ENCODE measurements around the gene TDRD3.

TDRD3 gene

GRCh38 chr13:60448907-60449510 lies 52.0 kb downstream of the TDRD3 start:
- peak; percentile 13 for DNase-seq (ENCODE audit: insufficient read length, low spot score)
- FAIRE-seq: no peak

DNA sequence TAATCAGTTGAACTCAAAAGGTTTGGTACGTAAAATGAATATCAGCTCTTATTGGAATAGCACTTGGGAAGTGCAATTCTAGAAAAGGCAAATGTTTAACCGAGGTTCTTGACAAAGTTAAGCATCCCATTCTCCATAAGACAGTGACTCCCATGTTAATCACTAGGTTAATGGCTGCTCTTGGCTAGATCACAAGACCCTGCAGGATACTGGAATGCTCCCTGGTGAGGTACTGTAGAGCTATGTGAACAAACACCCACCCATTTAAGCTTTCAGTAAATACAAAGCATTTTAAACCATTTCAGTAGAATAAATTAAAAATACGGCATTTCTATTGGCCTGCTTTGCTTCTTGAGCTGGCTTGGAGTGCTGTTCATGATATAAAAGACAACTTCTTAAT lies 56.5 kb downstream of the TDRD3 start:
- DNase-seq (ENCODE audit: insufficient read length, low spot score): no peak
- no peak for FAIRE-seq

- FAIRE-seq (no peak), DNase-seq (ENCODE audit: insufficient read length, low spot score) (no peak)
Measured at GRCh38 chr13:60454425-60454824, 57.4 kb downstream of the TDRD3 start.

DNA sequence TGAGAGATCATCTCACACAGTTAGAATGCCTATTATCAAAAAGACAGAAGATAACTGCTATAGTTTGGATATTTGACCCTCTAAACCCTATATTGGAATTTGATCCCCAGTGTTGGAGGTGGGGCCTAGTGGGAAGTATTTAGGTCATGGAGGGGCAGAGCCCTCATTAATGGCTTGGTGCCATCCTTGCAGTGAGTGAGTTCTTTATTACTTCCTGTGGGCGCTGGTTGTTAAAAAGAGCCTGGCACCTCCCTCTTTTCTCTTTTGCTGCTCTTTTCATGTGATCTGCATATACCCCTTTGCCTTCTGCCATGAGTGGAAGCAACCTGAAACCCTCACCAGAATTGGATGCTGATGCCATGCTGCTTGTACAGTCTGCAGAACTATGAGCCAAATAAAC lies 66.8 kb downstream of the TDRD3 start:
- DNase-seq (ENCODE audit: insufficient read length, low spot score) (no peak), FAIRE-seq (no peak)

DNA sequence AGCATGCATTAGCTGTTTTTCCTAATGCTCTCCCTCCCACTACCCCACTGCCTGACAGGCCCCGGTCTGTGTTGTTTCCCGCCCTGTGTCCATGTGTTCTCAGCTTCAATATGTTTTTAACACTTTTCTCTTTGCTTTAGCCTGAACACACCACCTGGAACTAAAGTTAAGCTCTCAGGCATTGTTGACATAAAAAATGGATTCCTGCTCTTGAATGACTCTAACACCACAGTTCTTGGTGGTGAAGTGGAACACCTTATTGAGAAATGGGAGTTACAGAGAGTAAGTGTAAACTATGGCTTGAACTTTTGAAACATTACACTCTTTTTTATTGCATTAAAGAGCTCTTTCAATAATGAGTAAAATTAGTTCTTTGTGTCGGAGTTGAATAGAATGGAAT lies 70.1 kb downstream of the TDRD3 start:
- no peak for FAIRE-seq

DNA sequence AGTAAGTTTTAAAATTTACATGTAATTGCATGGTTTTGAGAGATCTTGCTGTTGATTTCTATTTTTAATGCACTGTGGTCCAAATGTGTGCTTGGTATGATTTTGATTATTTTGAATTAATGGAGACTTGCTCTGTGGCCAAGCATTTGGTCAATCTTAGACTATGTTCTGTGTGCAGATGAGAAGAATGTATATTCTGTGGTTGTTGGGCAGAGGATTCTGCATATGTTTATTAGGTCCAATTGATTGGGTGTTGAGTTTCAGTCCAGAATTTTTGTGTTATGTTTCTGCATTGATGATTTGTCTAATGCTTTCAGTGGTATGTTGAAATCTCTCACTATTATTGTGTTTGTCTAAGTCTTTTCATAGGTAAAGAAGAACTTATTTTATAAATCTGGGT lies 82.3 kb downstream of the TDRD3 start:
- FAIRE-seq (no peak), DNase-seq (ENCODE audit: insufficient read length, low spot score) (no peak)

More for the DNA sequence above, 70.1 kb downstream of the TDRD3 start:
- DNase-seq (ENCODE audit: insufficient read length, low spot score): no peak

DNA sequence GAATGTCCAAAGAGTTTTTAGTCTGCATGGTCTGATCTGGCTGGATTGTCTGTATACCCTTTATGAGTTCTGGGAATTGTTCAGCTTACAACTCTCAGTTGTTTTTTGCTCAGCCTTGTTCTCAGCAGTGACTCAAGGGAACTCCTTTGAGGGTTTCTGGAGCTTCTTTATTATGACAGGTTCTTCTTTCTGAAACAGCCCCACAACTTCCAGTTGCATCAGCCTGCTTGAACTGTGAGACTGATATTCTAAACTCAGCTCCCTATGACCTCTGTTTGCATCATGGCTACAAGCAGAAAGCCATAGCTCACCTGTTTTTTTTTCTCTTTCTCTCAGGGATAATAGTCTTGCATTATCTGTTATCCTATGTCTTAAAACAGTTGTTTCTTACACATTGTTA lies 85.0 kb downstream of the TDRD3 start:
- FAIRE-seq (no peak), DNase-seq (ENCODE audit: insufficient read length, low spot score) (no peak)

DNA sequence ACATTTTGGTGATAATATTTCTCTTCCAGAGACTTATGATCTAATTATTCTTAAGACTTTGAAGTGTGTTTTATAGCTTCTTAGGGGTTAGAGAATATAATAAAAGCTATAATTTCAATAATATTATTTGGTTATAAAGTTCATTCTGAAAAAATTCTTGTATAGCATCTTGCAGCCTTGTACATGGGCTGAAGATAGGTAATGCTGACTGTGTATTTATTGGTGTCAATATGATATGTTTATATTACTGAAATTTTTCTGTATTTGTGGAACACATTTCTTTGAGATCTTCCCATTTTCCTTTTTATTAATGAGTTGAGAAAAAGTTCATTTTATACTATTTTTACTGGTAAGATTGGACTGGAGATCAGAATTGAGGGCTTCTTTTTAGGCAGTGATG lies 87.8 kb downstream of the TDRD3 start:
- DNase-seq (ENCODE audit: insufficient read length, low spot score): no peak
- FAIRE-seq: no peak

- DNase-seq (ENCODE audit: insufficient read length, low spot score): no peak
- FAIRE-seq: no peak
Measured at GRCh38 chr13:60491531-60491930, 94.5 kb downstream of the TDRD3 start.

DNA sequence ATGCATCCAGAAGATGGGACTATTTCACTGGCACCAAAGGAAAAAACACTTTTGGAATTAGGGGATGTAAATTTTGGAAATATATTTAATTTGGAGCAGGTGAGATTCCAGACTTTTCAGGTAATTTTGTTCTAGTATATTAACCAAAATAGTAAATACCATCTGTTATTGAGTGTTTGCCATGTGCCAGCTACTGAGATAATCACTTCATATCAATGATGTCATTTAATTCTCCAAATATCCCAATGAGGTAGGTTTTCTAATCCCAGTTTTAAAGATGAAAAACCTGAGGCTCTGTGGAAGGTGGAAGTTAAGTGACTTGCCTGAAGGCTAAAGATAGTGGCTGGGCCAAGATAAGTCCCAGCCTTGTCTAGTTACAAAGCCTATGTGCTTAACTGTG lies 95.2 kb downstream of the TDRD3 start:
- FAIRE-seq (no peak), DNase-seq (ENCODE audit: insufficient read length, low spot score) (no peak)

- FAIRE-seq (no peak), DNase-seq (ENCODE audit: insufficient read length, low spot score) (no peak)
Measured at GRCh38 chr13:60494296-60494695, 97.3 kb downstream of the TDRD3 start.

DNA sequence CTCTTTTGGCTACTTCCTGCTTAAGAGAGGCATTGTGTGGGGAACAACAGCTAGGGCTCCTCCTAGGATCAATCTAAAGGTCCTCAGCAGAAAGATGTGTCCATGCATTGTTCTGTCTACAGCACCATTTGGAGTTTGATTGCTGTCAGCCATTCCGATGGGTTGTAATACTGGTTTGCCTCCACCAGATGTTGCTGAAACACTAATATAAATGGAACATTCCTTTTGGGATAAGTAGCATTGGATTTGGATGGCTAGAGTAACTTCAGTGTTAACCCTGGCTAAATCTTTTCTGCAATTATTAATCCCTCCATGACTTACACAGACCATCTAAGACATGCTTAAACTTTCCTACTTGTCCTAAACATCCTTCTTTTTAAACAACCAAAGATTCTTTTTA lies 104.2 kb downstream of the TDRD3 start:
- FAIRE-seq (no peak), DNase-seq (ENCODE audit: insufficient read length, low spot score) (no peak)

- no peak for FAIRE-seq
- DNase-seq (ENCODE audit: insufficient read length, low spot score): no peak
Measured at GRCh38 chr13:60509601-60510386, 112.8 kb downstream of the TDRD3 start.

GRCh38 chr13:60511637-60512036 lies 114.6 kb downstream of the TDRD3 start:
- FAIRE-seq: no peak
- DNase-seq (ENCODE audit: insufficient read length, low spot score): no peak

- DNase-seq (ENCODE audit: insufficient read length, low spot score) (no peak), FAIRE-seq (no peak)
Measured at GRCh38 chr13:60514891-60515290, 117.9 kb downstream of the TDRD3 start.

DNA sequence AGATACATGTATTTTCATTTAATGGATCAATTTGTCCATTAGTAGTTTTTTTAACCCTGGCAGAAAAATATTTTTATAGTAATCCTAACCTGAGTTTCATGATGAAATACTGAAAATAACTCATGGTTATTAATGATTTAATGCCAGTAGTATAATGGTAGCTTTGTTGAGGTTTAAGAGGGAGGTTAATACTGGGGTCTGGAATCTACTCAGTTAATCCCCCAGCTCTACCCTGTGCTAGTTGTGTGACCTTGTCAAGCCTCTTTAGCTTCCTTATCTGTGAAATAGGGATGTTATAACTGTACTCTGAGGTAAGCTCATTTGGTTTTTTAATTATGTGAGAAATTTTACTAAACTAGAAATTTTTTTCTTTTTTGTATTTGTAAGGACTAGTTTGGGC lies 122.5 kb downstream of the TDRD3 start:
- FAIRE-seq (no peak), DNase-seq (ENCODE audit: insufficient read length, low spot score) (no peak)

DNA sequence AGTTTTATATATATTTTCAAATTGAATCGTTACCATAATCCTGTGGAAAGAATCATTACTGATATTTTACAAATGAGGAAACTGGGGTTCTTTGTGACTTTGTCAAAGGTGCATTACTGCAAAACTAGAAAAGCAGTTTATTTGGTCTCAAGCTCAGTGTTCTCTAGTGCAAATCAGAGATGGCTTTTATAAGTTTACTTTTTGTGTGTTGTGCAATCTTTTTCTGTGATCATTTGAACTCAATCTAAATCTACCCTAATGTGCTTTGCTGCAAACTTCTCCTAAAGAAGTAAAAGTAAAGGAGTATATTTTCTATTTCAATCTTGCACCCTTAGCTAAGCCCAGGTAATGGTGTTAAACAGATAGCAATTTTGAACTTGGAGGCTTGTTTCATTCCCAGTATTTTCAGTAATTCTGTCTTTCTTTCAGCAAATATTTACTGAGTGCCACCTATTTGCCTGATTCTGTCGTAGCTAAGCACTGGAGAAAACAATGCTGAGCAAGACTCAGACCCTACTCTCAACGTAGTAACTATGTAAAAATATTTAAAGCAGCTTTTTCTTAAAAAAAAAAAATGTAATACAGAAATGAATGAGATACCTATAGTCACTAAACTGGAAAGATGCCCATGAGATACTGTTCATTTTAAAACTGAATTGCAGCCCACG lies 124.0 kb downstream of the TDRD3 start:
- FAIRE-seq: no peak
- DNase-seq (ENCODE audit: insufficient read length, low spot score): no peak

DNA sequence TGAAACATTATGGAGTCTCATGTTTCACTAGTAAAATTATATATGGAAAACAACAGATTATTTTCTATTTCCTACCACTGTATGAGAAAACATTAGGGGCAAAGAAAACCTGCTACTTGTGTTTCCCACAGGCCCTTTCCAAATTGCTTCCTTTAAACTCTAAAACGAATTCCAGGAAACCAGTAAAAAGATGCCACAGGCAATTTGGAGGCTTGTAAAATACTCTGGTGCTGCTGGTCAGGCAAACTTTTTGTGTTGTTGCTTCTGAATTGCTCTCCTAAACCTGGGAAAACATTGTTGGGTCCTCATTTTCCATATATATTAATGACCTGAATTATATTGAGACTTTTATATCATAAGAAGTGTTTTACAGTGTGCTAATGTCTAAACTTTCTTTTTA lies 141.5 kb downstream of the TDRD3 start:
- FAIRE-seq (no peak), DNase-seq (ENCODE audit: insufficient read length, low spot score) (no peak)

DNA sequence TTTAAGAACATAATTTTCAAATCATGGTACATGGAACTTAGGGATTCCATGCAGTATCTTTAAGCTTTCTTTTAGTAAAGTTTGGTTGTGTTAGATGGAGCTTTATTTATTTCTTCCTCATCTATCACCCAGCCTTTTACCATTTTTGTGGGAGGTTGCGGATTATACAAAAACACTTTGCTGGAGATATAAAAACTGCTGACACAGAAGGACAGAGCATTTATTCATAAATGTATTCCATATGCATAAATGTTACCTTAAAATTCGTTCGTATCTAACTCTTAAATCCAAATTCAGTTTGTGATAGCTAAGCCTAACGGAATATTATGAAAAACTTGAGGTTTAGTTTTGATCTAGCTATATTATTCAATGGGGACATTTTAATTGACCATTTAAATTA lies 143.3 kb downstream of the TDRD3 start:
- no peak for FAIRE-seq
- no peak for DNase-seq (ENCODE audit: insufficient read length, low spot score)

DNA sequence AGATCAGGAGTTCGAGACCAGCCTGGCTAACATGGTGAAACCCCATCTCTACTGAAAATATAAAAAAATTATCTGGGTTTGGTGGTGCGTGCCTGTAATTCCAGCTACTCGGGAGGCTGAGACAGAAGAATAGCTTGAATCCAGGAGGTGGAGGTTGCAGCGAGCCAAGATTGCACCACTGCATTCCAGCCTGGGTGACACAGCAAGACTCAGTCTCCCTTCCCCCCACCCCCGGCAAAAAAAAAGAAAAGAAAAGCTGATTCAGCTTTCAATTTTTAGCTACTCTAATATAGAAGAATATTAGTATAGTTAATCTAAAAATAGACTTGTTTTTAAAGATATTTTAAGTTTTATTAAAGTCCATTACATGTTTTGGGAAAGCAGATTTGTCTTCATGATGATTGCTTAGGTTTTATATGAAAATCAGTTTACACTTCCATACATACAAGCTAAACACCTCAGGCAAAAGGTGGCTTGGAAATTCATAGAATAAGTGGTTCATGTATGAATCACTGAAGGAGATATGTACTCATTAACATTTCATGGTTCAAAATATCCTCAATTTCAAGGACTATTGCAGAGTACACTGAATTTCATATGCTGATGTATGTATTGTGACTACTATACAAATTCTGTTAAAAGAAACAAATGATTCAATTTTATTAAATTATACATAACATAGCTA lies 165.2 kb downstream of the TDRD3 start:
- DNase-seq (ENCODE audit: insufficient read length, low spot score) (no peak), FAIRE-seq (no peak)

- no peak for FAIRE-seq
- DNase-seq (ENCODE audit: insufficient read length, low spot score): no peak
Measured at GRCh38 chr13:60571571-60571970, 174.6 kb downstream of the TDRD3 start.
